Measurements from ENCODE around the gene ZNF346.
A peak's percentile ranks its signal among the peaks of the same experiment; 100 is the strongest.

Gene ZNF346

DNA sequence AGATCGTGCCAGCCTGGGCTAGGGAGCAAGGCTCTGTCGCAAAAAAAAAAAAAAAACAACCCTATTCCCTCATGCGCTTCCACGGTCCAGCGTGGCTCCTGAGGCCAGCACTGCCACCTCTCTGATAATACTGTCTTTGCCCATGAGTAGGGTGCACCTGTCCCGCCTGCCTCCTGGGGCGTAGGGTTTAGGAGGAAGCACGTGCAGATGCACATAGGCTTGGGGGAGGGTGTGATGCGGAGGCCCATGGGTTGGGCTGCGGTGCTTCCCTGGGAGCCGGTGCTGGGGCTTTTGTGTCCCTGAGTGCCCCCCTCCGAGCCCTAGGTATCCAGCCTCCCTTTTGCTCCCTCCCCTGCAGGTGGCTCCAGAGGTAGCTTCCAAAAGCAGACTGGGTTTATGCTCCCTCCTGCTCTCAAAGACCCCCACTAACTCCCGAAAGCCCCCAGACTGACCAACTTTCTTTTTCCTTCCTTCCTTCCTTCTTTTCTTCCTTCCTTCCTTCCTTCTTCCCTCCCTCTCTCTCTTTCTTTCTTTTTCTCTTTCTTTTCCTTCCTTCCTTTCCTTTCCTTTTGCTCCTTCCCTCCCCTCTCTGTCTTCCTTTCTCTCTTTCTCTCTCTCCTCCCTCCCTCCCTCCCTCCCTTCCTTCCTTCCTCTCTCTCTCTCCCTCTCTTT lies 77.1 kb downstream of the ZNF346 start:
- no peaks in the 10 kb centered on the region for H3K4me1 Mint-ChIP-seq (ENCODE audit: low read depth)
- no peaks in the 10 kb centered on the region for H3K27me3 Mint-ChIP-seq (ENCODE audit: low read depth)
- no peak overlapping the region for H3K4me3 Mint-ChIP-seq
- no peak overlapping the region for H3K27ac Mint-ChIP-seq
- no peaks in the 10 kb centered on the region for H3K36me3 Mint-ChIP-seq (ENCODE audit: low read depth)
- H3K9me3 Mint-ChIP-seq, result no peaks in the 10 kb centered on the region

DNA sequence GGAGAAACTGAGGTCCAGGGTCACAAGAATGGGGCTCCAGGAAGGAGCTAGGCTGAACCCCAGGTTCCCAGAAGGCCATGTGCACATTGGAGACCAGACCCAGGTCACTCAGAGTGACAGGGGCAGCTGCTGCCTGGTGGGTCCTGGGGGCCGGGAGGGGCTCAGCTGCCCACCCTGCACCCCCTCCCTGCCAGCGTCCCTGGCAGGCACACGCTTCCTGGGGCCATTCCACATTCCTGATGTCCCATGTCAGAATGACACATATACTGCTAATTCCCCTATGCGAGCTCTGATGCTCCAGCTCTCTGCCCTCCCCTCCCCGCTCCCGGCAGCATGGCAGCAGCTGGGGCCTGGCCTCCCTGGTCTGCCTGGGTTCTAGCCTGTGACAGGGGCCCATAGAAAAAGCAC lies 78.2 kb downstream of the ZNF346 start:
- H3K4me1 Mint-ChIP-seq (ENCODE audit: low read depth), result no peaks in the 10 kb centered on the region
- H3K36me3 Mint-ChIP-seq (ENCODE audit: low read depth), result no peaks in the 10 kb centered on the region
- H3K27me3 Mint-ChIP-seq (ENCODE audit: low read depth), result no peaks in the 10 kb centered on the region
- no peak overlapping the region for H3K4me3 Mint-ChIP-seq
- H3K9me3 Mint-ChIP-seq, result no peaks in the 10 kb centered on the region
- no peak overlapping the region for H3K27ac Mint-ChIP-seq

DNA sequence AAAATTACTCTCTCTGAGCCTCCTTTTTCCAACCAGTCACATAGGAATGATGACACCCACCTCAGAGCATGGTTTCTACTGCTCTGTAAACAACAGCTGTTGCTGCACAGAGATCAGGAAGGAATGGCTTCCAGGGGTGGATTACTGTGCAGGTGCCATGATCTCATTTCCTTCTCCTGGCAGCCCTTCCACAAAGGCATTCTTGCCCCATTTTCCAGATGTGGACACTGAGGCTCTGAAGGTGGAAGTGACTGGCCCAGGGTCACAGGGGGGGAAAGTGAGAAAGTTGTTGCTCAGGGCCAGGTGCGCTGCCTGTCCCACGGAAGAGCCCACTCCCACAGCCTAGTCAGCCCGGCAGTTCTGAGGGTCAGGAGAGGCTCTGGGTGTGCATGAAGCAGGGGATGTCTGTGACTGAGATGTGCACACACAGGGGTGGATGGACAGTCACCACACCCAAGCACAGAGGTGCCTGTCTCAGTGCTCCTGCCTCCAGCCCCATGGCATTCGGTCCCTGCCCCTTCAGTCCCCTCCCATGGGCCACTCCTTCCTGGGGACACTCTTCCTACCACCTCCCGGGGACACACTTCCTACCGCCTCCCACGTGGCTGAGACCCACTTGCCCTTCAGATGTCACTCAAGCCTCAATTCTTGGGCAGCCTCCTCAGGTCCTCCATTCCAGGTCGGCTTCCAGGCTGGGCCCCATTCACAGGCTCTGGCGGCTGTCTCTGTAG lies 81.2 kb downstream of the ZNF346 start:
- Mint-ChIP-seq H3K9me3 (no peaks in the 10 kb centered on the region), H3K4me1 (ENCODE audit: low read depth) (no peaks in the 10 kb centered on the region), H3K27me3 (ENCODE audit: low read depth) (no peaks in the 10 kb centered on the region), H3K4me3 (no peak overlapping the region), H3K27ac (no peak overlapping the region), H3K36me3 (ENCODE audit: low read depth) (no peaks in the 10 kb centered on the region)

DNA sequence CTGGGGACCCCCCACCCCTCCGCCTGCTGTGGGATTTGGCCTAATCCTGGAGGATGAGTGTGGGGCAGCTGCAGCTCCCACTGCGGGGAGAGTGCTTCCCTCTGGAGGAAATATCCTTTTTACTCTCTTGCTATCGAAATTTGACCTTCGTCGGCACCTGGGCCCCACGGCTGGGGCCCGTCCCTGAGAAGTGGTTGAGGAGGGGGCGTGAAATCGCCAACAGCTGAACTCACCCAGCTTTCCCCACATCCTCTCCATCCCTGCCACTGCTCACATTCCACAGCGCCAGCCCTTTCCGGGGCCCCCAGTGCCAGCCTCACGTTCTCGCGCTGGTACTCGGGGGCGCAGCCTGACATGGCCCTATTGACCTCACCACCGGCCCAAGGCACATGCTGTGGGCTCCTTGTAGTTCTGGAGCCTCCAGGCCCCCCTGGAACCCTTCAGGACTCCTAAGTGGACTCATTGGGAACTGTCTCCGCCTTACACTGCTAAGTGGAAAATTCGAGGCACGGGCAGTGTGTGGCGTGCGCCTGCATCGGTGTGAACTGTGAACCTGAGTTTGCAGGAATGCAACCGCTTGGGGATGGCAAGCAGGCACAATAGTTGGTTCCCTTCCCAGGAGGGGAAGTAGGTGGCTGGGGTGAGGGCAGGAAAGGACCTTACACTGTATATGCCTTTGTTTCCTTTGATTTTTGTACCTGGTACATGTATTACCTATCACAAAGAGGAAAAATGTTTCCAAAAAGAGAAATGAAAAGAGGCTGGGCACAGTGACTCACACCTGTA lies 83.4 kb downstream of the ZNF346 start:
- Mint-ChIP-seq H3K9me3 (no peaks in the 10 kb centered on the region), H3K4me1 (ENCODE audit: low read depth) (no peaks in the 10 kb centered on the region), H3K27me3 (ENCODE audit: low read depth) (no peaks in the 10 kb centered on the region), H3K27ac (no peak overlapping the region), H3K36me3 (ENCODE audit: low read depth) (no peaks in the 10 kb centered on the region), H3K4me3 (no peak overlapping the region)

DNA sequence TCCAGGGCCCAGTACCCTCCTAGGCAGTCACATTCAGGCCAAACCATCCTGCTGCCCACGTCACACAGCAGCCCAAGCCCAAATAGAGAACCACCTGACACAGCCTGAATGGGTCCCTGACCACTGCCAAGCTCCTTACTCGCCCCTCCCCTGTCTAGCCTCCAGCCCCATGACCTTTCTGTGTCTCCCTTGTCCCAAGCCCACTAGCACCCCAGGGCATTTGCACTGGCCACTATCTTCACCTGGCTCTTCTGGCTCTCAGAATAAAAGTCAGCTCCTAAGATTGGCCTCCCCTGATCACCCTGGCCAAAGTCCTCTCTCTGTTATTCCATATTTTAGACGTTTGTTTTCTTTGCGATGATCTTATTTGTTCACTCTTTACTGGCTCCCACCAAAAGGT lies 84.7 kb downstream of the ZNF346 start:
- Mint-ChIP-seq H3K4me1 (ENCODE audit: low read depth) (peaks cover 2% of the 10 kb centered on the region), H3K9me3 (no peaks in the 10 kb centered on the region), H3K36me3 (ENCODE audit: low read depth) (no peaks in the 10 kb centered on the region), H3K27me3 (ENCODE audit: low read depth) (no peaks in the 10 kb centered on the region), H3K27ac (no peak overlapping the region), H3K4me3 (no peak overlapping the region)

DNA sequence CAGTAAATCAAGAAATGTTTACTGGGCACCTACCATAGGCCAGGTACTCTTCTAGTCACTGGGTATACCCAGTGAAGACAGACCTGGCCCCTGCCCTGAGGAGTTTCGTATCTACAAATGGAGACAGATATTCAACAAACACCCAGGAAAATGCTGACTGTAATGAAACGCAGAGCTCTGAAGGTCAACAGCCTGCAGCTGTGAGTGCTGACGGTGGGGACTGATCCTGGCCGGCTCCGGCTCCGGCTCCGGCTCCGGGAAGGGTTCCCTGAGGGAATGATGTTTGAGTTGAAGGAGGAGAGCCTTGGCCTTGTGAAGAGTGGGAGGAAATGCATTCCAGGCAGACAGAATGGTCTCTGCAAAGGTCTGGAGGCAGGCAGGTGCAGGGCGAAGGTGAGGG lies 87.3 kb downstream of the ZNF346 start:
- Mint-ChIP-seq H3K4me3 (no peak overlapping the region), H3K4me1 (ENCODE audit: low read depth) (peaks cover 5% of the 10 kb centered on the region), H3K27me3 (ENCODE audit: low read depth) (no peaks in the 10 kb centered on the region), H3K27ac (no peak overlapping the region), H3K36me3 (ENCODE audit: low read depth) (no peaks in the 10 kb centered on the region), H3K9me3 (no peaks in the 10 kb centered on the region)

DNA sequence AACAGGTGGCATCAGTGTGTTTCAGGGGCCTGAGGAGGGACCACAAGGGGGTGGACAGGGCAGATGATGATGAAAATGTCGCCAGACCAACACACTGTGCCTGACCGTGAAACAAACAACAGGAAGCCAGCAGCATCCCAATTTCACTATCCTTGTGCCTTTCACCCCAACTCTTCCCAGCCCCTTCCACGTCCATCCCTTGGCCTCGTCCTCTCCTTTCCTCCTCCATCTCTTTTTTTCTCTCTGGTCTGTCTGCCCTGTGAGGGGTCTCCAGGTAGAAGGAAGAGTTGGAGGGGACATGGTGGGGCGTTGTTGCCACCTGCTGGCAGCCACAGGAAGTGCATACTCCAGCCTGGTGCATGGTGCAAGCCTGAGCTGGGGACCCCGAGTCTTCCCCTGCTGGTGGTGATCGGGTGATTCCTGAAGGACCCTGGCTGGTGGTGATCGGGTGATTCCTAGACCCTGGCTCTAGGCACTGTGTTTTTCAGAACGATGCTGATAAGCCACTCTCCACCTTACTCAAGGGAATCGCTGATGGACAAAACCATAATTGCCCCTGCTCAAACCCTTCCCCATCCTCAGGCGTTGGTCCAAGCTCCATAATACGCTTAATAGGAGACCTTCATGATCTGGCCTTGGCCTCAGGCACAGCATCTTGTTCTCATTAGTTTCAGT lies 89.4 kb downstream of the ZNF346 start:
- H3K4me3 Mint-ChIP-seq, result no peak overlapping the region
- no peaks in the 10 kb centered on the region for H3K9me3 Mint-ChIP-seq
- no peak overlapping the region for H3K27ac Mint-ChIP-seq
- no peaks in the 10 kb centered on the region for H3K27me3 Mint-ChIP-seq (ENCODE audit: low read depth)
- no peaks in the 10 kb centered on the region for H3K36me3 Mint-ChIP-seq (ENCODE audit: low read depth)
- peaks cover 14% of the 10 kb centered on the region for H3K4me1 Mint-ChIP-seq (ENCODE audit: low read depth)

DNA sequence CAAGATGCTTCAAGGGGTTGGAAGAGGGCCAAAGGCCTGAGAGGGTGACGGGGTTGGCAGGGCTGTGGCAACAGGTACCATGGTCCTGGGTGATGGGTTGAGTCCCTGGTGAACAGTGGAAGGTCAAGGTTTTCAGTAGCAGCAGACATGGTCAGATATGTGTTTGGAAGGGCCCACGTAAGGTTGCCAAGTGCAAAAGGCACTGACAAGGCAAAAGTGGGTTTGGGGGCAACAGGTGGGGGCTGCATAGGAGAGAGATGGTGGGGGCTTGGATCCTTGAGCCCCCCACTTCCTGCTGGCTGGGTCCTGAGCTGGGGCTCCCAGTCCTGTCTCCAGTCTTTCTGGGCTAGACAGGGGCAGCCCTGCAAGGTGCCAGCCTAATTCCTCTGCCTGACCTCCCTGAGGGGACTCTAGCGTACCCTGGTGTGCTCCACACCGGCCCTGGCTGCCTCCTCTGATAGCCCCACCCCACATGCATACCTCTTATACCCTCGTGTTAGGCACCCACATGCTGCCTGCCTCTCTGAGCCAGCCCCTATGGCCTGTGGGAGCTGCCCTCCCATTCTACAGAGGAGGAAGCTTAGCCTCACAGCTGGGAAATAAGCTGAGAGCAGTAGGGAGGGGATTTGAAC lies 90.2 kb downstream of the ZNF346 start:
- Mint-ChIP-seq H3K27me3 (ENCODE audit: low read depth) (no peaks in the 10 kb centered on the region), H3K4me3 (no peak overlapping the region), H3K27ac (no peak overlapping the region), H3K4me1 (ENCODE audit: low read depth) (peaks cover 17% of the 10 kb centered on the region), H3K36me3 (ENCODE audit: low read depth) (no peaks in the 10 kb centered on the region), H3K9me3 (no peaks in the 10 kb centered on the region)

GRCh38 chr5:177113566-177114424 lies 91.3 kb downstream of the ZNF346 start:
- peaks cover 17% of the 10 kb centered on the region for H3K4me1 Mint-ChIP-seq (ENCODE audit: low read depth)
- no peaks in the 10 kb centered on the region for H3K9me3 Mint-ChIP-seq
- no peak overlapping the region for H3K27ac Mint-ChIP-seq
- no peaks in the 10 kb centered on the region for H3K36me3 Mint-ChIP-seq (ENCODE audit: low read depth)
- H3K27me3 Mint-ChIP-seq (ENCODE audit: low read depth), result no peaks in the 10 kb centered on the region
- H3K4me3 Mint-ChIP-seq, result no peak overlapping the region

- H3K4me3 Mint-ChIP-seq, result peak overlapping the region; percentile 64
- no peaks in the 10 kb centered on the region for H3K27me3 Mint-ChIP-seq (ENCODE audit: low read depth)
- no peaks in the 10 kb centered on the region for H3K9me3 Mint-ChIP-seq
- H3K36me3 Mint-ChIP-seq (ENCODE audit: low read depth), result no peaks in the 10 kb centered on the region
- H3K27ac Mint-ChIP-seq, result peak overlapping the region; percentile 64
- peaks cover 15% of the 10 kb centered on the region for H3K4me1 Mint-ChIP-seq (ENCODE audit: low read depth)
These were observed 94.3 kb downstream of the ZNF346 start for GRCh38 chr5:177116631-177117373.

DNA sequence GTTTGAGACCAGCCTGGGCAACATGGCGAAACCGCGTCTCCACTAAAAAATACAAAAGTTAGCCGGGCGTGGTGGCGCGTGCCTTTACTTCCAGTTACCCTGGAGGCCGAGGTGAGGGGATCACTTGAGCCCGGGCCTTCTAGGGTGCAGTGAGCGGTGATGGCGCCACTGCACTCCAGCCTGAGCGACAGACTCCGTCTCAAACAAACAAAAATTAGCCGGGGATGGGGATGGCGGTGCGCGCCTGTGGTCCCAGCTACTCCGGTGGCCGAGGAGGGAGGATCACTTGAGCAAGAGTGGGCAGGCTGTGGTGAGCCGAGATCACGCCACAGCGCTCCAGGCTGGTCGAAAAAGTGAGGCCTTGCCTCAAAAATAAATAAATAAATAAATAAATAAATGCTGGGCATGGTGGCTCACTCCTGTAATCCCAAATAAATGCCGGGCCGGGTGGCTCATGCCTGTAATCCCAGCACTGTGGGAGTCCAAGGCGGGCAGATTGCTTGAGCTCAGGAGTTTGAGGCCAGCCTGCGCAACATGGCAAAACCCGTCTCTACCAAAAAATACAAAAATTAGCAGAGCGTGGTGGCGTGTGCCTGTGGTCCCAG lies 95.0 kb downstream of the ZNF346 start:
- Mint-ChIP-seq H3K27me3 (ENCODE audit: low read depth) (no peaks in the 10 kb centered on the region), H3K4me1 (ENCODE audit: low read depth) (peaks cover 15% of the 10 kb centered on the region), H3K27ac (no peak overlapping the region), H3K9me3 (no peaks in the 10 kb centered on the region), H3K36me3 (ENCODE audit: low read depth) (no peaks in the 10 kb centered on the region), H3K4me3 (no peak overlapping the region)

DNA sequence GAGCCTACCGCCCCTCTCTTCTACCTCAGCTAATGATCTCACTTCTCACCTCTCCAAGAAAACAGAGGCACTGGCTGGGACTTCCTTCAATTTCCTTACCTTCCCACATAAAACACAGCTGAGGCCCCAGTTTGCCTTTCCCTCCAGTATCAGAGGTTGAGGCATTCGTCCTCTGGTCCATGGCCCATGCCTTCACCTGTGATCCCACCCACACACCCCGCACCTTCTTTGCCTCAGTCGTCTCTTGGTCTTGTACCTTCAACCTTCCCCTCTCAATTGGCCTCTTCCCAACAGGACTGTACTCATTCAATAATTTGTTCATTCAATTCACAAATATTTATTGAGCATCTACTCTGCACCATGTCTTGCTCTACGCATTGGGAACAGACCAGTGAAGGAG lies 100.1 kb downstream of the ZNF346 start:
- Mint-ChIP-seq H3K4me3 (no peak overlapping the region), H3K36me3 (ENCODE audit: low read depth) (no peaks in the 10 kb centered on the region), H3K9me3 (no peaks in the 10 kb centered on the region), H3K4me1 (ENCODE audit: low read depth) (peaks cover 1% of the 10 kb centered on the region), H3K27ac (no peak overlapping the region), H3K27me3 (ENCODE audit: low read depth) (no peaks in the 10 kb centered on the region)
